GOT3 (cell line): Measurements from ENCODE around the gene ZNF865.

Experiments used
- DNase-seq: peaks from one replicate; lab custom pipeline; 2025; ENCODE audit warnings: mixed read lengths; lab: John Stamatoyannopoulos, UW

Gene ZNF865

DNA sequence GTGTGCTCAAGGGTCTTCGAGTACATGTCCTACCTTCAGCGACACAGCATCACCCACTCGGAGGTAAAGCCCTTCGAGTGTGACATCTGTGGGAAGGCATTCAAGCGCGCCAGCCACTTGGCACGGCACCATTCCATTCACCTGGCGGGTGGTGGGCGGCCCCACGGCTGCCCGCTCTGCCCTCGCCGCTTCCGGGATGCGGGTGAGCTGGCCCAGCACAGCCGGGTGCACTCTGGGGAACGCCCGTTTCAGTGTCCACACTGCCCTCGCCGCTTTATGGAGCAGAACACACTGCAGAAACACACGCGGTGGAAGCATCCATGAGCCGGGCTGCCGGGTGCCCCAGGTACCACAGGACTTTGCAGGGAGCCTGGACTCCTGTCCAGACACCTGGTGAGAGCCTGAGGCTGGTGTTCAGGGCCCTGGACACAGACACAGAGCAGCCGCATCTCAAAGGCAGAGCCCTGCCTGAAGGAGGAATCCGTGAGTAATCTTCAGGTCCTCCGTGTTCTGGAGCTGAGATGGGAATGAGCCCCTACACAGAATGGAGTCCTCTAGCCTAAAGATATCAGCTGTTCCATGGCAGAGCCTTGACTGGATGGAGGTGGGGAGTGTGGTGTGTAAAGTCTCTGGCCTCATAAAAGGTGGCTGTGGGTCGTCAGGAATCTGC lies 39.5 kb downstream of the ZNF865 start:
- no peak for DNase-seq

DNA sequence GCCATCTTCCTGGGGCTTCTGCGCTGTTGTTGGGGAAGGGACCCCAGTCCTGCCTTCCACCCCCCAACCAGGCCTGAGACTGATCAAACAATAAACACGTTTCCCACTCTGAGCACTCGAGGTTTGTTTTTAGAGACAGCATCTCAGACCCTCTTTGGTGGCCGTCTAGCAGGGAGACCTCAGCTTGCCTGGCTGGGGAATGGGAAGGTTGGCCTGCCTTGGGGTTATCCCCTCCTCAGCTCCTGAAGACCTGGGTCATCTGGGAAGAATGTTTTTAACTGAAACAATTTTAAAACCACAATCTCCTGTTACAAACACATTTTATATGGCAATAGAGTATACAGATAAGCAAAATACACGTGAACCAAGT lies 40.0 kb downstream of the ZNF865 start:
- no peak for DNase-seq

GRCh38 chr19:55646889-55647731 lies 41.7 kb downstream of the ZNF865 start:
- no peak for DNase-seq

- DNase-seq, result no peak
Measured at GRCh38 chr19:55647732-55648584, 42.5 kb downstream of the ZNF865 start, which contains the start of gene CCDC106. TSS of gene CCDC106 (plus strand) at chr19:55648212. CDS start at chr19:55649047, 835 bp downstream.

- no peak for DNase-seq
Measured at GRCh38 chr19:55648585-55649267, 43.3 kb downstream of the ZNF865 start.

DNA sequence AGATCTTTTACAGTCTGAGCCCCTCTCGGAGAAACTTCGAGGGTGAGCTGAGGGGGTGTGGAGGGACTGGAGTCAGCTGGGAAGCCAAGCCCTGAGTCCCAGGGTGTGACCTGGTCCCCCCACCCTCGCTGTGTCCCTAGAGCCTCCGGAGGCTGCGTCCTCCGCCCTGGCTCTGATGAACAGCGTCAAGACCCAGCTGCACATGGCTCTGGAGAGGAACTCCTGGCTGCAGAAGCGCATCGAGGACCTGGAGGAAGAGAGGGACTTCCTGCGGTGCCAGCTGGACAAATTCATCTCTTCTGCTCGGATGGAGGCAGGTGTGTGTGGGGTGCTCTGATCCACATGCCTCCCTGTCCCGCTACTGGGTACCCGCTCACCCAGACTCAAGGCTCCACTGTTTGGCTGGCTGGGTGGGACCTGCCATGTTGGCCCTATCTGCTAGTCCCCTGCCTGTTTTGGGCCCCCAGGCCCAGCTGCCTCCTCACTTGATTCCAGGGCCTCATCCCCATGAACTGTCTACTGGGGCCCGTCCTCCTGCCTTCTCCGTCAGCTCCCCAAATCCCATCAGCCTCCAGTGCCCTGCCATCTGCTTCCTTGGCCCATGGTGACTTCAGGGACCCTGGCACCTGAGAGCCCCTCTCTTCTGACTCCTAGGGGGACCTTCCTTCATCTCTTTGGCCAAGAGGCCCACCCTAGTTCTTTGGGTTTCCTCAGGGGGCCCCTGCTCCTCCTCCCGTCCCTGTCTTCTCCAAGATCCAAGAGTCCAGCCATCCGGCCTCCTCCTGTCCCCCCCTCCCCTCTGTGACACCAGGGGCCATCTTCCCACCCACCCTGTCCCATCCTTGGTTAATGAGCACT lies 44.0 kb downstream of the ZNF865 start:
- no peak for DNase-seq

- DNase-seq, result no peak
Measured at GRCh38 chr19:55650126-55650557, 44.7 kb downstream of the ZNF865 start.

- DNase-seq, result no peak
Measured at GRCh38 chr19:55650602-55651230, 45.3 kb downstream of the ZNF865 start.

GRCh38 chr19:55651236-55651635 lies 45.8 kb downstream of the ZNF865 start:
- no peak for DNase-seq

DNA sequence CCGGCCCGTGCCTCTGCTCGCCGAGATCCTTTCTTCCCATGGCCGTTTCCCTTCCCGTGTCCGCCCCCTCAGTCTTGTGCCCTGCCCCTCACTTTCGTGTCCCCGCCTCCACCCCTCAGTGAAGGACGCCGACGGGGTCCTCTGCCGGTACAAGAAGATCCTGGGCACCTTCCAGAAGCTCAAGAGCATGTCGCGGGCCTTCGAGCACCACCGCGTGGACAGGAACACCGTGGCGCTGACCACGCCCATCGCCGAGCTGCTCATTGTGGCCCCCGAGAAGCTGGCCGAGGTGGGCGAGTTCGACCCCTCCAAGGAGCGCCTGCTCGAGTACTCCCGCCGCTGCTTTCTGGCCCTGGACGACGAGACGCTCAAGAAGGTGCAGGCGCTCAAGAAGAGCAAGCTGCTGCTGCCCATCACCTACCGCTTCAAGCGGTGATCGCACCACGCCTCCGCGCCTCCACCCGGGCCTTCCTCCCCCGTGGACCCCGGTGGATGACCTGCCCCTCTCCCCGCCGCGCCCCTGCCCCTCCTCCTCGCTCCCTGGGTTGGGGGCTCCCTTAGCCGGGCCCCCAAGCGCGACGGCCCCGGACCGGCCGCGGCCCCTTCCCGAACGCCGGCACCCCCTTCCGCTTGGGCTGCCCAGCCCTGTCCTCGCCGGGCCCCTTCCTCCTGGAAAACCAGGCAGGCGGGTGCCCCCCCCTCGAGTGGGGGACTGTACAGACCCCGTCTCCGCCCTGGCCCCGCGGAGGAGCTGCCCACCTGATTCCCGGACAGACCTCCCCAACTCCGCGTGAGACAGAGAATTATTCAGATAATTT lies 47.1 kb downstream of the ZNF865 start:
- no peak for DNase-seq

DNA sequence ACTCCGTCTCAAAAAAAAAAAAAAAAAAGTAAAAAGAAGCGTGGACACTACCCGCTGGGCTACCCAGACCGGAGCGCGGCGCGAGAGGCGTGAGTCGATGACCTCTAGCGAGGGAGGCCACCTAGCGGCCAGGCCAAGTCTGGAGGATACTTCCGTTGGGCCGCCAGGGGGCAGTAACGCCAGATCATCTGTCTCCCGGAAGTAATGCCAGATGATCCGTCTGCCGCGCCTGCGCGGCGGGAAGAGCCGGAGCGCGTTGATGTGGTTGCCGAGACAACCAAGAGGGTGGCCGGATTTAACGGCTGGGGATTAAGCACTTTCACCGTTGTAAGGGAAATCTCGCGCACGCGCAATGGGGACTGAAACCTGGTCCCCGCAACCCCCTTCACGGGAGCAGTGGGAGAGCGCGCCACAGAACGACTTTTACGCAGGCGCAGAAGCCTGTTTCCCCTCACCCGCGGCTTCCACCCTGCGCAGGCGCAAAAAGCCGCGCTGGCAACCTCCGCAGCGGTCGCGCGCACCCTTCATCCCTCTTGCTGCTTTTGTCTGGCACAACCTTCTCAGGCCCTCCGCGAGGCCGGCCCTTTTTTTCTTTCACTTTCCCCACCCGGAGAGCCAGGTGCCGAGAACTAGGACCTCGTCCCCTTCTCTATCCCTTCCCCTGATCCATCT lies 48.3 kb downstream of the ZNF865 start:
- peak; percentile 95 for DNase-seq

DNA sequence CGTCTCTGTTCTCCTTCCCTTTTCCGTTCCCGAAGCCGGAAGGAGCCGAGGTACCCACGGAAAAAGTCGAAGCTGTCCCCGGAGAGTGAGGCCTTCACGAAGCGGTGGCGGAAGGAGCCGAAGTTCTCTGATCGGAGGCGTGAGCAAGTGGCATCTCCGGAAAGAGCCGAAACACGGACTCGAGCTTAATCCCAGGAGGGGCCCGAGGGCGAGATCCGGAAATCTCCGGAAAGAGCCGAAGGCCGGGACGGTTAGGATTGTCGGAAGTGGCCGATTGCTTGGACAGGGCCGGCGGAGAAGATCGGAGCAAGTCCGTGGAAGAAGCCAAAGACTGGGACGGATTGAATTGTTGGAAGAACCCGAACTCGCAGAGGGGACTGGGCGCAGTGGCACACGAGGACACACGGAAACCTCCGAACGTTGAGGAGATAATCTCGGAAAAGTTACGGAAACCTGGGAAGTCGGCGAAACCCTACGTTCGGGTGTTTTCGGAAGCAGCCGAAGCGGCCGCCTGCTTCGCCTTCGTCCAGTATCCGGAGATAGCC lies 48.9 kb downstream of the ZNF865 start:
- DNase-seq, result peak; percentile 94

DNA sequence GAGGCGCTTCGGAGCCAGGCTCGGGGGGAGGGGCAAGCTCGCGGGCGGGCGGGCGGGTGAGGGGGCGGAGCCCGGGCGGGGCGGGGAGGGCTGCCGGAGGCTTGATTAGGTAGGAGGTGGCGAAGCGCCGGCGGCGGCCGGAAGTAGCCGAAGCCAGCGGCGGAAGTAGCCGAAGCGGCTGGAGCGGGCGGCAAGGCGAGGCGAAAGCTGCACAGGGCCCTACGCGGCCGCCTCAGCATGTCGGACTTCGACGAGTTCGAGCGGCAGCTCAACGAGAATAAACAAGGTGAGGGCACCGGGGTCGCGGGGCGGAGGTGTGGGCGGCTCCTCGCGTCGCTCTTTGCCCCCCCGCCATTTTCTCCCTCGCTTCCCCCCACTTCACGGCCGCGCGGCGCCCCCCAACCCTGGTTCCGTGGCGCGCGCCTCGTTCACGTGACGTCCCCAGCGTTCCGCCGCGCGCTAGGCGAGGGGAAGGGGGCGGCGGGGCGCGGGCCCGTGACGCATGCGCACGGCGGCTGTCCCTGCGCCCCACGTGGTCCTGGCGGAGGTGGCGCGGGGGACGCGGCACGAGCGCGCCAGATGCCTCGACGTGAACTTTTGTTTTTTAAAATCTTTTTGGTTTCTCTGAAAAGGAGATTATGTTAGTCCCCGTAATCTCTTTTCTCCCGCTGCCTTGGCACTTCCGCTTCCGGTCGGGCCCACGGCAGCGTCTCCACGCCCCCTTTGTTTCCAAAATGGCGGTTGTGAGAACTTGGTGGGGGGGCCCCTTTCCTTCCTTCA lies 49.6 kb downstream of the ZNF865 start, which contains the start of gene U2AF2:
TSS of gene U2AF2 (plus strand) at position 168 of the 780 bp plus-strand sequence. CDS start at position 238, 70 bp downstream.
- peak; percentile 66 for DNase-seq

DNA sequence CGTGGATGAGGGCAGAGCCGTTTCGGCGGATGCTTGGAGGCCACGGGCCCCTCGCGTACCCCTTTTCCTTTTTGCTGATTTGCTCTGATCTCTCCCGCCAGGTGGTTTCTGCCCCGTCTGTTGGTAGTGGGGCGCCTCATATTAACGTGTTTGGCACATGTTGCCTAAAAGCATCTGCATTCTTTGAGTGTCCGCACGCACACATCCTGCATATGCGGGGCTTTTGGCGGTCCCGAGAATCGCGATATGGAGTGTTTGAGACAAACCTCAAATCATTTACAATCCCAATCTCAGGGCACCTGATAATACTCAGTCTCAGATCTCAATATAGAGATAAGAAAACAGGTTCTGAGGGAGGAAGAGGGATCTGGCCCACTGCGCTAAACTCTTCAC lies 50.2 kb downstream of the ZNF865 start:
- no peak for DNase-seq

GRCh38 chr19:55656552-55656951 lies 51.1 kb downstream of the ZNF865 start:
- no peak for DNase-seq

- no peak for DNase-seq
Measured at GRCh38 chr19:55656988-55657747, 51.7 kb downstream of the ZNF865 start.
